Progenitor cell of endocrine pancreas (in vitro differentiated cells): ENCODE measurements around the gene FSTL5. TPM values are rescaled to one million over a fixed set of nuclear protein-coding genes. Genes with fewer than 3 reads are reported as not detected.

Experiments
- DNase-seq: peaks from one replicate; pipeline ENCODE4 v3.0.0; 2021; ENCODE audit warnings: low spot score; ENCODE audit not compliant: unreplicated experiment
- H3K27ac Mint-ChIP-seq: 2 replicates; pipeline ENCODE4 v1.8.0; 2021; ENCODE audit warnings: mild to moderate bottlenecking, moderate library complexity, mixed read lengths
- H3K27me3 Mint-ChIP-seq: 2 replicates; pipeline ENCODE4 v1.8.0; 2021; ENCODE audit warnings: mixed read lengths
- H3K36me3 Mint-ChIP-seq: 2 replicates; pipeline ENCODE4 v1.8.0; 2022; ENCODE audit warnings: mixed read lengths; ENCODE audit not compliant: insufficient read depth
- H3K4me1 Mint-ChIP-seq: 2 replicates; pipeline ENCODE4 v1.8.0; 2021; ENCODE audit warnings: low read depth, mixed read lengths
- H3K4me3 Mint-ChIP-seq: 2 replicates; pipeline ENCODE4 v1.8.0; 2021; ENCODE audit warnings: low read depth, mild to moderate bottlenecking, moderate library complexity, mixed read lengths
- H3K9me3 Mint-ChIP-seq: 2 replicates; pipeline ENCODE4 v1.8.0; 2021; ENCODE audit warnings: low read depth, mixed read lengths
- total RNA-seq: library from RNA; stranded (reverse); gene quantifications from 2 replicates; pipeline ENCODE4 v1.2.1, GENCODE V29; 2021
- TF ChIP-seq, protein P1 (sequence below): fragments of 200-600 bp; sonication (generic); IDR thresholded peaks from one replicate; pipeline ENCODE4 v1.5.0; 2021; ENCODE audit warnings: antibody characterized with exemption, mild to moderate bottlenecking; ENCODE audit not compliant: unreplicated experiment

The FSTL5 gene
- total RNA-seq, 1 donor from 2014 or later: 15.5 TPM

DNA sequence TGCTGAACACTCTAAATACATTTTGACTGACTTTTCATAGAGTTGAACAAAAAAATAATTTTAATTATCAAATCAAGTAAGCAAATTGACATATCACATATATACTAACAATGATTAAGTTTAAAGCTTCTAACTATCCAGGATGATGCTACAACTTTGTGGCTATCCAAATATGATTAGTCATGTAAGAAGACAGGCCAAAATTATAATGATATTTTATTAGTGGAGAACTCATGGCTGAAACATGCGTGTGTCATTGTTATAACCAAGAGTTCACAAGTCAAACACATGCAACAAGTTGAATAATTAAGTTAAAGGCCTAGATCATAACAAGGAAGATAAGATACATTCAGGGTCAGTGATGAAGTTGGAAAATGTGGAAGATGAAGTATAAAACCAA, 346.8 kb downstream of the FSTL5 start:
- H3K36me3 Mint-ChIP-seq: no peaks in the 10 kb centered on the region
- no peaks in the 10 kb centered on the region for H3K27me3 Mint-ChIP-seq
- no peak overlapping the region for H3K4me3 Mint-ChIP-seq
- no peak for DNase-seq
- H3K9me3 Mint-ChIP-seq: no peaks in the 10 kb centered on the region
- TF ChIP-seq, protein P1, sequence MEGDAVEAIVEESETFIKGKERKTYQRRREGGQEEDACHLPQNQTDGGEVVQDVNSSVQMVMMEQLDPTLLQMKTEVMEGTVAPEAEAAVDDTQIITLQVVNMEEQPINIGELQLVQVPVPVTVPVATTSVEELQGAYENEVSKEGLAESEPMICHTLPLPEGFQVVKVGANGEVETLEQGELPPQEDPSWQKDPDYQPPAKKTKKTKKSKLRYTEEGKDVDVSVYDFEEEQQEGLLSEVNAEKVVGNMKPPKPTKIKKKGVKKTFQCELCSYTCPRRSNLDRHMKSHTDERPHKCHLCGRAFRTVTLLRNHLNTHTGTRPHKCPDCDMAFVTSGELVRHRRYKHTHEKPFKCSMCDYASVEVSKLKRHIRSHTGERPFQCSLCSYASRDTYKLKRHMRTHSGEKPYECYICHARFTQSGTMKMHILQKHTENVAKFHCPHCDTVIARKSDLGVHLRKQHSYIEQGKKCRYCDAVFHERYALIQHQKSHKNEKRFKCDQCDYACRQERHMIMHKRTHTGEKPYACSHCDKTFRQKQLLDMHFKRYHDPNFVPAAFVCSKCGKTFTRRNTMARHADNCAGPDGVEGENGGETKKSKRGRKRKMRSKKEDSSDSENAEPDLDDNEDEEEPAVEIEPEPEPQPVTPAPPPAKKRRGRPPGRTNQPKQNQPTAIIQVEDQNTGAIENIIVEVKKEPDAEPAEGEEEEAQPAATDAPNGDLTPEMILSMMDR: no peak
- no peaks in the 10 kb centered on the region for H3K4me1 Mint-ChIP-seq
- H3K27ac Mint-ChIP-seq: no peak overlapping the region

DNA sequence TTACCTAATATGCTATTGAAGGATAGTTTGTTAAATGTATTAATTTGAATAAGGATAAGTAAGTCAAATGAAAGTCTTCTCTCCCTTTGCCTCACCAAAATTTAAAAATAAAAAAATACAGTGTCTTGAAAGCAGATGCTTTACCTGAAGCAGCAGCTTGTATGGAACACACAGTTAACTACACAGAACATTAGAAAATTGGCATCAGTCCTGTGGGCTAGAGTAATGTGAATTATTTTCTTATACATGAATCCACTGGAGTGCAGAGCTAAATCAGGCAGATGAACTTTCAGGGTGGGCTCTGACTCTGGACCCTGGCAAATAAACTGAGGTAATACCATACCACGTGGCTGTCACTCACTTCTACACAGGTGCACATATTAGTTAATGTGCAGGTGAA, 348.0 kb downstream of the FSTL5 start:
- Mint-ChIP-seq H3K27ac (no peak overlapping the region), H3K4me1 (no peaks in the 10 kb centered on the region), H3K9me3 (no peaks in the 10 kb centered on the region)

DNA sequence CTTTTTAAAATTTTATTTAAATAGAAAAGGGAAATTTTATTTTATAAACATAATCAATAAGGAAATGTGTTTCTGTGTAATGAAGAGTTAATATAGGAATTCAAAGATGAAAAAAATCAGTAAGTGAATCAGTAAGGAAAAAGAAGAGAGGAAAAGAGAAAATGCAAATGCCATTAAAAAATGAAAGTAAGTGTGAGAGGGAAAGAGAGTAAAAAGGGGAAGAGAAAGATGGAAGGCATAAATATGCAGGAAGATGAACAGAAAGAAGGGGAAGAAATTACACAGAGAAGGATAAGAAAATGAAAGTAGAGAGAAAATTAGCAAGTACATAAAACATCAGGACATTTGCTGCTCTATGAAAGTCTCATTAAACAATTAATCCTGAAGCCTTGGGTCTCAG, 349.9 kb downstream of the FSTL5 start:
- Mint-ChIP-seq H3K27me3 (no peaks in the 10 kb centered on the region), H3K4me3 (no peak overlapping the region), H3K27ac (no peak overlapping the region), H3K36me3 (no peaks in the 10 kb centered on the region), H3K9me3 (peaks cover 4% of the 10 kb centered on the region), H3K4me1 (no peaks in the 10 kb centered on the region)
- no peak for DNase-seq
- TF ChIP-seq, protein P1: no peak

More for the DNA sequence above, 348.0 kb downstream of the FSTL5 start:
- H3K4me3 Mint-ChIP-seq: no peak overlapping the region
- TF ChIP-seq, protein P1: no peak
- H3K27me3 Mint-ChIP-seq: no peaks in the 10 kb centered on the region
- no peaks in the 10 kb centered on the region for H3K36me3 Mint-ChIP-seq
- no peak for DNase-seq

DNA sequence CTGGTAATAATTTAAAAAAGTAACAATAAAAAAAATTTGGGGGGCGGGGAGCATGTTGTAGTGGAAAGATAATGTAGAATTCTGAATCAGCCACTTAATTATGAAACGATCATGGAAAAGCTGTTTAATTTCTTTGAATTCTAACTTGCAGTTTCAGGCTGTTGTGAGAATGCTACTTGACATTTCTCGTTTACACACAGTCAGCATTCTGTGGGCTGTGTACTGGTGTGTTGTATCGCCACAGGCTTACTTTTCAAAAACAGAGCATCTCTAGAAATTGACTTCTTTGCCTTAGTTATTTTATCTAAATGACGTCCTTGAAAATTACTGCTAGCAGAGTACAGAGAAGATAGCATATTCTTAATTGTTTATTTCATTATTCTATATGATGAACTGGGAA, 350.4 kb downstream of the FSTL5 start:
- no peak for DNase-seq
- no peaks in the 10 kb centered on the region for H3K4me1 Mint-ChIP-seq
- no peak overlapping the region for H3K4me3 Mint-ChIP-seq
- TF ChIP-seq, protein P1: no peak
- no peaks in the 10 kb centered on the region for H3K27me3 Mint-ChIP-seq
- peaks cover 4% of the 10 kb centered on the region for H3K9me3 Mint-ChIP-seq
- H3K27ac Mint-ChIP-seq: no peak overlapping the region
- H3K36me3 Mint-ChIP-seq: no peaks in the 10 kb centered on the region

DNA sequence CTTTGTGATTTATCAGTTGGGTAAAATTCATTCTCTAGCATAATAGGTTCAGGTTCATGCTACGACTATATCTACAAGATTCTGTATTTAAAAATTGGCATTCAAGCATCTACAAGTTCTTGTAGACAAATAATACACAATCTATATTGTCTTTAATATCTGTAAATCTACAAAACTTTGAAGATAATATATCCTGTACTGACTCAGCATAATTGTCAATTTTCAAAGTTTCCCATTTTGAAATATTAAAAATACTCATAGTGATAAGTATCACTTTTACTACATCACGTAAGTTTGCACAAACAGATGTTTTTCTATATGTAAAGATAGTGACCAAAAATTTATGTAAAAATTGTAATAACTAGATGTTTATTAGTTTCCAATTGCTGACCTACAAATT, 360.6 kb downstream of the FSTL5 start:
- Mint-ChIP-seq H3K4me1 (peaks cover 8% of the 10 kb centered on the region), H3K27ac (no peak overlapping the region), H3K4me3 (no peak overlapping the region), H3K9me3 (peaks cover 3% of the 10 kb centered on the region), H3K27me3 (peaks cover 4% of the 10 kb centered on the region), H3K36me3 (no peaks in the 10 kb centered on the region)
- no peak for DNase-seq
- TF ChIP-seq, protein P1: no peak
